CD4-positive, alpha-beta T cell treated with Interferon gamma for 1 hour (primary cell): ENCODE results near the gene THY1.
"Not testable (repeated sequence)": the region's sequence is repeated elsewhere in the genome, so short reads cannot be mapped to it uniquely, and the experiment has no call there.

Source experiments
- DNase-seq: peaks from one replicate; pipeline ENCODE4 v3.0.0-alpha.2; 2020

Gene THY1

GRCh38 chr11:119422809-119423508 lies at the start of gene THY1:
THY1 (minus strand) TSS chr11:119423172; CDS start chr11:119420905, 2,267 bp downstream.
- DNase-seq, result no peak

GRCh38 chr11:119472186-119472855 lies 49.3 kb upstream of the THY1 start:
- no peak for DNase-seq

GRCh38 chr11:119471329-119471728 lies 48.4 kb upstream of the THY1 start:
- no peak for DNase-seq

GRCh38 chr11:119470317-119471291 lies 47.6 kb upstream of the THY1 start:
- no peak for DNase-seq

GRCh38 chr11:119469506-119469905 lies 46.5 kb upstream of the THY1 start:
- no peak for DNase-seq

- DNase-seq, result no peak
Measured at GRCh38 chr11:119468511-119468910, 45.5 kb upstream of the THY1 start.

GRCh38 chr11:119461229-119461963 lies 38.4 kb upstream of the THY1 start:
- no peak for DNase-seq

- no peak for DNase-seq
Measured at GRCh38 chr11:119460582-119460981, 37.6 kb upstream of the THY1 start.

GRCh38 chr11:119460097-119460496 lies 37.1 kb upstream of the THY1 start:
- DNase-seq, result no peak

- DNase-seq, result no peak
Measured at GRCh38 chr11:119459293-119459976, 36.5 kb upstream of the THY1 start.

GRCh38 chr11:119455708-119456107 lies 32.7 kb upstream of the THY1 start:
- DNase-seq, result not testable (repeated sequence)

GRCh38 chr11:119455241-119455640 lies 32.3 kb upstream of the THY1 start:
- not testable (repeated sequence) for DNase-seq

- no peak for DNase-seq
Measured at GRCh38 chr11:119453881-119454280, 30.9 kb upstream of the THY1 start.

GRCh38 chr11:119450590-119451326 lies 27.8 kb upstream of the THY1 start:
- DNase-seq, result no peak

GRCh38 chr11:119449498-119449897 lies 26.5 kb upstream of the THY1 start:
- no peak for DNase-seq

- no peak for DNase-seq
Measured at GRCh38 chr11:119448380-119448779, 25.4 kb upstream of the THY1 start.

GRCh38 chr11:119447664-119448242 lies 24.8 kb upstream of the THY1 start:
- no peak for DNase-seq

GRCh38 chr11:119446871-119447663 lies 24.1 kb upstream of the THY1 start:
- DNase-seq, result no peak

- DNase-seq, result no peak
Measured at GRCh38 chr11:119446434-119446833, 23.5 kb upstream of the THY1 start.

GRCh38 chr11:119445850-119446249 lies 22.9 kb upstream of the THY1 start:
- no peak for DNase-seq
